ENCODE measurements around the gene KIAA1671. TPM values are rescaled to one million over a fixed set of nuclear protein-coding genes. Genes with fewer than 3 reads are reported as not detected.

The KIAA1671 gene
- total RNA-seq, 2 experiments from 2014 or later: 5.1 to 5.5 TPM

DNA sequence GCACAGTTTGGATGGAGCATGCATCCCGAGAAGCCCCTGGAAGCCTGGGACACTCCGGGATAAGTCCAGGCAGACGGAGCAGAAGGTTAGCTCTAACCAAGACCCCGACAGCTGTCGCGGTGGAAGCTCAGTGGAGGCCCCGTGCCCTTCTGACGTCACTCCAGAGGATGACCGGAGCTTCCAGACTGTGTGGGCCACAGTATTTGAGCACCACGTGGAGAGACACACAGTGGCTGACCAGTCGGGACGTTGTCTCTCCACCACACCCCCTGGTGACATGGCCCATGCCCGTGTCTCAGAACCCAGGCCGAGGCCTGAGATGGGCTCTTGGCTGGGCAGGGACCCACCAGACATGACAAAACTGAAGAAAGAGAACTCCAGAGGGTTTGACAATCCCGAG is 86.3 kb downstream of the KIAA1671 start:
- no peak overlapping the region for H3K4me3 Mint-ChIP-seq
- no peaks in the 10 kb centered on the region for H3K4me1 Mint-ChIP-seq (ENCODE audit: low read depth)
- H3K27me3 Mint-ChIP-seq (ENCODE audit: low read depth): peaks cover 3% of the 10 kb centered on the region
- ChIA-PET POLR2A (no interaction called here), CTCF (no interaction called here)
- H3K9me3 Mint-ChIP-seq (ENCODE audit: insufficient read depth): no peaks in the 10 kb centered on the region
- ATAC-seq (no peak), DNase-seq (no peak)
- no peak overlapping the region for H3K27ac Mint-ChIP-seq
- H3K36me3 Mint-ChIP-seq (ENCODE audit: low read depth): no peaks in the 10 kb centered on the region

DNA sequence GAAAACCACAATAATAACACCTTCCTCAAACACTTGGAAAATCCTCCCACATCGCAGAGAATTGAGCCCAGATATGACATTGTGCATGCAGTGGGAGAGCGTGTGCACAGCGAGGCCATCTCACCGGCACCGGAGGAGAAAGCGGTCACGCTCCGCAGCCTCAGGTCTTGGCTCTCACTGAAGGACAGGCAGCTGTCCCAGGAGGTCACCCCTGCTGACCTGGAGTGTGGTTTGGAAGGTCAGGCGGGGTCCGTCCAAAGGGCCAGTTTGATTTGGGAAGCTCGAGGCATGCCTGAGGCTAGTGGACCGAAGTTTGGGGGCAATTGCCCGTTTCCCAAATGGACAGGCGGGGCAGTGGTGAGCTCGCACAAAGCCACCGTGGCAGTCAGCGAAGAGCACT is 86.7 kb downstream of the KIAA1671 start:
- H3K4me3 Mint-ChIP-seq: no peak overlapping the region
- H3K27ac Mint-ChIP-seq: no peak overlapping the region
- ChIA-PET CTCF (no interaction called here), POLR2A (no interaction called here)
- ATAC-seq (no peak), DNase-seq (no peak)
- H3K4me1 Mint-ChIP-seq (ENCODE audit: low read depth): no peaks in the 10 kb centered on the region
- H3K27me3 Mint-ChIP-seq (ENCODE audit: low read depth): peaks cover 2% of the 10 kb centered on the region
- no peaks in the 10 kb centered on the region for H3K36me3 Mint-ChIP-seq (ENCODE audit: low read depth)
- H3K9me3 Mint-ChIP-seq (ENCODE audit: insufficient read depth): no peaks in the 10 kb centered on the region

DNA sequence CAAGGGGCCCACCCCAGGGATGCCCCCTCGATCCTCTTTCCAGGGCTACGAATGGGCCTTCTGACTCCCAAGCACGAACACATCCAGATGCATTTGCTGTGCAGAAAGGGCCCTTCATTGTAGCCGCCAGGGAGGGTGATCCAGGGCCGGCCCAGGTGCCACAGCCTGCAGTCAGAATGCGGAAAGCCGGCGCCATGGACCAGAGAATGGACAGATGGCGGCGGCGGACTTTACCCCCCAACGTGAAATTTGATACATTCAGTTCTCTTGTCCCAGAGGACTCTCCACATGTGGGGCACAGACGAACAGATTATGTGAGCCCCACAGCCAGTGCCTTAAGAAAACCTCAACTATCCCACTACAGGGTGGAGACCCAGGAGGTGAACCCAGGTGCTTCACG is 87.2 kb downstream of the KIAA1671 start:
- Mint-ChIP-seq H3K4me1 (ENCODE audit: low read depth) (no peaks in the 10 kb centered on the region), H3K4me3 (no peak overlapping the region), H3K9me3 (ENCODE audit: insufficient read depth) (no peaks in the 10 kb centered on the region), H3K36me3 (ENCODE audit: low read depth) (no peaks in the 10 kb centered on the region), H3K27me3 (ENCODE audit: low read depth) (no peaks in the 10 kb centered on the region), H3K27ac (no peak overlapping the region)
- ChIA-PET CTCF (interaction anchor here (0.9 kb wide), 1 partner anchor 9 kb away, joined by 3 read pairs; no protein-coding TSS in a partner anchor), POLR2A (no interaction called here)
- ATAC-seq (no peak), DNase-seq (no peak)

DNA sequence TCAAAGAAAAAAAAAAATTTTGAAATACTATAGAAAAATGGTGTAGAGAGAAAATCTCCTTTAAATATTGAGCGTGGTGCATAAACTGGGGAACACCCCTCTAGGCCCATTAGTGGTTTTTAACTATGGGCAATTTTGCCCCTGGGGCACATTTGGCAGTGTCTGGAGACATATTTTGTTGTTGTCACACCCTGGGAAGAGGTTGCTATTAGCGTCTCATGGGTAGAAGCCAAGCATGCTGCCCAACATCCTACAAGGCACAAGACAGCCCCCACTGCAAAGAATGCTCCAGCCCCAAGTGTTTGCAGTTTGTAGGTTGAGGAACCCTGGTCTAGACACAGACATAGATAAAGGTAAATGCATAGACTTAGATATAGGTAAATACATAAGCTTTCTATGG is 92.6 kb downstream of the KIAA1671 start:
- CTCF ChIA-PET: no interaction called here
- no peak for ATAC-seq
- POLR2A ChIA-PET: no interaction called here
- Mint-ChIP-seq H3K9me3 (ENCODE audit: insufficient read depth) (no peaks in the 10 kb centered on the region), H3K4me3 (no peak overlapping the region), H3K36me3 (ENCODE audit: low read depth) (no peaks in the 10 kb centered on the region), H3K27ac (no peak overlapping the region), H3K27me3 (ENCODE audit: low read depth) (no peaks in the 10 kb centered on the region), H3K4me1 (ENCODE audit: low read depth) (no peaks in the 10 kb centered on the region)
- no peak for DNase-seq

DNA sequence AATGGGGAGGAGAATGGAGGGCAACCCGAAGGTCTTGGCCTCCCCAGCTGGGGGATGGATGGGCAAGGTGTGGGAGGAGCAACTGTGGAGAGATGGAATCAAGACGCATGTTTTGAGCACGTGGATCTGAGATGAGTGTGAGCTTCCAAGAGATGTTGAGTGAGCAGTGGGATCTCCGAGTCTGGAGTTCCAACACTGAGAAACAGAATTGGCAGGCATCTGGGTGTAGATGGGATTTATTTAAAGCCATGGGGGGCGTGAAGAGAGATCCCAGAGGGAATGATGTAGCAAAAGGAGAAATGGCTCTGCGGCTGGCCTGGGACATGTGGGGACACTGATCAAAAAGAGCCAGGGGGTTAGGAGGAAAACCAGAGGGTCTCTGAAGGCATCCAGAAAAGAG is 95.6 kb downstream of the KIAA1671 start:
- peaks cover 4% of the 10 kb centered on the region for H3K36me3 Mint-ChIP-seq (ENCODE audit: low read depth)
- H3K4me3 Mint-ChIP-seq: no peak overlapping the region
- H3K4me1 Mint-ChIP-seq (ENCODE audit: low read depth): no peaks in the 10 kb centered on the region
- H3K9me3 Mint-ChIP-seq (ENCODE audit: insufficient read depth): peaks cover 7% of the 10 kb centered on the region
- CTCF ChIA-PET: interaction anchor here (0.7 to 5.8 kb wide), 12 partner anchors 9 to 573 kb away, joined by 3 to 111 read pairs (median 11); partner anchors contain the start of genes KIAA1671 and LHFPL7
- H3K27ac Mint-ChIP-seq: no peak overlapping the region
- ATAC-seq (no peak), DNase-seq (no peak)
- no peaks in the 10 kb centered on the region for H3K27me3 Mint-ChIP-seq (ENCODE audit: low read depth)
- POLR2A ChIA-PET: no interaction called here

DNA sequence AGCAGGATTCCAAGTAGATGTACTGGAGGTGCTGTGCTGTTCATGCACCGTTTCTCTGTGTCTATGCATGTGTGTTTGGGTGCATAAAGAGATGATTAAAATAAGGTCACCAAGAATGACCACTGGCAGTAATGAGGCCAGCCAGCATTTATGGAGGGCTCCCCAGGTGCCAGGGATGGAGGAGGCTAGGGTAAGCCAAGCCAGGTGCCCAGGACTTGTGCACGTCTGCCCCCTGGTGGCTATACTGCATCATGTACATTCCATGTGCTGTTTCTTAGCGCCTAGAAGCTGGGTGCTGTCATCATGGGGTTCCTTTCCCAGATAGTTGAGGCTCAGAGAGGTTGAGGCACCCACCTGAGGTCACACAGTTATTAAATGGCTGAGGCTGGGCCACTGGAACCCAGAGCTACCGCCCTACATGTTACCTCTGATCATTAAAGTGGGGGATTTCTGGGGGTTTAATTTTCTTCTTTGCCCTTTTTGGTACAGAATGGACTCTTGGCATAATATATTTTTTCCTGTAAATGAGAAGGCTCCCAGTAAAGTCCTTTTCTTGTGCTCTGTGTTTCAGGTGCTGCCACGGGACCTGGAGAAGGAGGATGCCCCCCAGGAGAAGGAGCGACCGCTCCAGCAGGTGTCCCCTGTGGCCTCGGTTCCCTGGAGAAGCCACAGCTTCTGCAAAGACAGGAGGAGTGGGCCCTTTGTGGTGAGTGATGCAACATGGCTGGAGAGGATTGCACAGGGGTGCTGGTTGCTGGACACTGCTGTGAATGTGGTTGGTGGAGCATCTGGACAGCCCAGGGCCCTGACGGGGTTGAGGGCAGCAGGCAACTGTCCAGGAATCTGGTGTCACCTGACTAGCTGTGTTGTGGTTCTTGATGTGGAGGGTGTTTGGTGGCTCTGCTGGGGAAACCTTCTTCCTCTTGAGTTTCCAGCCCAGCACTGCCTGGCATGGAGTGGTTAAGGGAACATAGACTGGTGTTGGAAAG is 96.4 kb downstream of the KIAA1671 start:
- Mint-ChIP-seq H3K27ac (no peak overlapping the region), H3K27me3 (ENCODE audit: low read depth) (no peaks in the 10 kb centered on the region), H3K4me3 (no peak overlapping the region), H3K9me3 (ENCODE audit: insufficient read depth) (peaks cover 7% of the 10 kb centered on the region), H3K36me3 (ENCODE audit: low read depth) (peaks cover 4% of the 10 kb centered on the region), H3K4me1 (ENCODE audit: low read depth) (no peaks in the 10 kb centered on the region)
- peak; percentile 98 for ATAC-seq
- DNase-seq: peak; percentile 83
- CTCF ChIA-PET: interaction anchor here (0.6 to 5.8 kb wide), 24 partner anchors 8 to 574 kb away, joined by 3 to 111 read pairs (median 4); partner anchors contain the start of genes KIAA1671 and LHFPL7
- POLR2A ChIA-PET: no interaction called here

DNA sequence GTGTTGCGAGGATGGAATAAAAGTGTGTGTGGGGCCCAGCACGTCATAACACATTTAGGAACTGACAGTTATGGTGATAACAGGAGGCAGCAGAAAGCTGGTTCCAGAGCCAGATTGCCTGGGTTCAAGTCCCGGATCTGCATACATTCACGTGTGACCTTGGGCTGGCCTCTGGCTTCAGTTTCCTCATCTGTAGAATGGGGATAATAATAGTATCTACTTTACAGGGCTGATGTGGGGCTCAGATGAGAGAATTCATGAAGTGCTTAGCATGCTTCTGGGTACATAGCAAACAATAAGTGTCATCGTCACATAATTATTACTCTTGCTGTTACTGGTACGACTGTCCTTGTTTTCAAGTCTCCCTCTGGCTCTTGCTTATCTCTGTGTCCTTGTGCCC is 97.3 kb downstream of the KIAA1671 start:
- DNase-seq: no peak
- ChIA-PET CTCF (interaction anchor here (0.9 to 5.8 kb wide), 12 partner anchors 14 to 281 kb away, joined by 3 to 111 read pairs (median 5); partner anchors contain the start of genes KIAA1671 and LHFPL7), POLR2A (no interaction called here)
- Mint-ChIP-seq H3K4me1 (ENCODE audit: low read depth) (peaks cover 5% of the 10 kb centered on the region), H3K9me3 (ENCODE audit: insufficient read depth) (peaks cover 7% of the 10 kb centered on the region), H3K36me3 (ENCODE audit: low read depth) (peaks cover 4% of the 10 kb centered on the region), H3K27ac (no peak overlapping the region), H3K4me3 (no peak overlapping the region), H3K27me3 (ENCODE audit: low read depth) (no peaks in the 10 kb centered on the region)
- no peak for ATAC-seq

DNA sequence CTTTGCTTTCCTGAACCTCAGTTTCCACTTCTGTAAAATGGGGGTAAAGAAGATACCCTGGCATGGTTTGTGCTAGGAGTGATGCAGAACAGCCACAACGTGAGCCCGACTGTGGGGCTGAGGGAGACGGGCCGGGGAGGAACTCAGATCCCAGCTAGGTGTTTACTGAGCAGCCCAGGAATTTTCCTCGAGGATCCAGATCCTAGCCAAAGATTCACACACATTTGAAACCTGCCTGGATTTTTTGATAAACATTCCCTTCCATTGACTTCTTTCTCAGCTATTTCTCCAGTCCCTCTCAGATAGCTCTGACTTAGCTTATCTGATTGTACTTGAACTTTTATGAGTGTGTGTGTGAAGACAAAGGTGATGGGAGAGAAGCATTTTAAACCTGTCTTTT is 98.0 kb downstream of the KIAA1671 start:
- ChIA-PET POLR2A (interaction anchor here (0.7 kb wide), 1 partner anchor 104 kb away, joined by 4 read pairs; the partner anchor contains the start of gene LHFPL7), CTCF (interaction anchor here (0.8 to 5.8 kb wide), 10 partner anchors 10 to 123 kb away, joined by 3 to 111 read pairs (median 3); partner anchors contain the start of genes KIAA1671 and LHFPL7)
- DNase-seq (no peak), ATAC-seq (no peak)
- Mint-ChIP-seq H3K36me3 (ENCODE audit: low read depth) (peaks cover 4% of the 10 kb centered on the region), H3K9me3 (ENCODE audit: insufficient read depth) (peaks cover 7% of the 10 kb centered on the region), H3K27me3 (ENCODE audit: low read depth) (no peaks in the 10 kb centered on the region), H3K4me1 (ENCODE audit: low read depth) (peaks cover 10% of the 10 kb centered on the region), H3K27ac (no peak overlapping the region), H3K4me3 (no peak overlapping the region)

DNA sequence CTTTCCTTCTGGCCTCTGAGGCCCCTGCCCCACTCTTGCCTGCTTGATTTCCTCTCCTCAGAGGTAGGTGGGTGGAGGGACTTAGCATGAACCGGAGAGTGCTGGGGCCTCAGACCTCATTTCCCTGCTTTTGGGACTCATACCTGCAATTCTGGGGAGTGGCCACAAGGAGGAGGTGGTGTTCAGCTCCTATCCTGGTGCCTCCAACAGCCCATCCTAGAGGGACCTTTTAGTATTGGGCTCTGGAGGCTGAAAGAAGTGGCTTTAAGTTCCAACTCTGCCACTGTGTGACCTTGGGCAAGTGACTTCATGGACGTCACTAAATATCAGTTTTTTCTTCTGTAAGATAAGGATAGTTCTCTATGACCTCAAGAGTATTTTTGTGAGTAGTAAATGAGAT is 98.6 kb downstream of the KIAA1671 start:
- ChIA-PET POLR2A (no interaction called here), CTCF (interaction anchor here (0.8 to 5.8 kb wide), 10 partner anchors 9 to 123 kb away, joined by 3 to 111 read pairs (median 4); partner anchors contain the start of genes KIAA1671 and LHFPL7)
- DNase-seq (peak; percentile 26), ATAC-seq (no peak)
- Mint-ChIP-seq H3K4me1 (ENCODE audit: low read depth) (peaks cover 10% of the 10 kb centered on the region), H3K9me3 (ENCODE audit: insufficient read depth) (peaks cover 7% of the 10 kb centered on the region), H3K36me3 (ENCODE audit: low read depth) (peaks cover 4% of the 10 kb centered on the region), H3K27me3 (ENCODE audit: low read depth) (no peaks in the 10 kb centered on the region), H3K27ac (no peak overlapping the region), H3K4me3 (no peak overlapping the region)

DNA sequence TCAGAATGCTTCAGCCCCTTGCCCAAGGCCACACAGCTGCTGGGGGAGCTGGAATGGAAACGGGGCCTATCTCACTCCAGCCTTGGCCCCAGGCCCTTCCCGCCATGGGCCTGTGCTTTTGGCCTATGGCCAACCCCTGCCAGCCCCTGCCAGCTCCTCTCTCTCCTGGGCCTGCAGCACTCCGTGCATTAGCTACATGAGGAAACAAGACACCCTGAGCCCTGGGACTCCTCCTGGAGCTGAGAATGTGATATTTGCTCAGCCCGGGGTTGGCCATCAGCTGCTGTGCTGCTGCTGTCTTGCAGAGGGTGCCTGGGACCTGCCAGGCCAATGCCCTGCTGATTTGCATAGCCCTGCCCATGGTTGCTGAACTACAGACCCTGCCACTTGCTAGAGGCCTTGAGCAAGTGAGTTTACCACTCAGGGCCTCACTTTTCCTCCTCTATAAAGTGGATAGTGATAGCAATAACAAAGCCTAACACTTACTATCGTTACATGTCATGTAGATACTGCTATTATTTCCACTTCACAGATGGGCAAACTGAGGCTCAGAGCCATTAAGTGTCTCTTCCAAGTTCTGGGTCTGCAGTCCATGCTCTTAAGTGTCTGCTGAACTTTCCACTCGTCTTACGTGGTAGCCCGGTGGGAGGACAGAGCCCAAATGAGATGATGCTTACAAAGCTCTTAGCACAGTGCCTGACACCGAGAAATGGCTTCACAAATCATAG is 99.6 kb downstream of the KIAA1671 start:
- H3K27ac Mint-ChIP-seq: no peak overlapping the region
- peaks cover 16% of the 10 kb centered on the region for H3K4me1 Mint-ChIP-seq (ENCODE audit: low read depth)
- H3K9me3 Mint-ChIP-seq (ENCODE audit: insufficient read depth): peaks cover 7% of the 10 kb centered on the region
- no peak for DNase-seq
- ChIA-PET POLR2A (no interaction called here), CTCF (interaction anchor here (1.3 to 5.8 kb wide), 5 partner anchors 17 to 105 kb away, joined by 3 to 111 read pairs (median 5); partner anchors contain the start of genes KIAA1671 and LHFPL7)
- no peak overlapping the region for H3K4me3 Mint-ChIP-seq
- ATAC-seq: no peak
- peaks cover 4% of the 10 kb centered on the region for H3K36me3 Mint-ChIP-seq (ENCODE audit: low read depth)
- H3K27me3 Mint-ChIP-seq (ENCODE audit: low read depth): no peaks in the 10 kb centered on the region

DNA sequence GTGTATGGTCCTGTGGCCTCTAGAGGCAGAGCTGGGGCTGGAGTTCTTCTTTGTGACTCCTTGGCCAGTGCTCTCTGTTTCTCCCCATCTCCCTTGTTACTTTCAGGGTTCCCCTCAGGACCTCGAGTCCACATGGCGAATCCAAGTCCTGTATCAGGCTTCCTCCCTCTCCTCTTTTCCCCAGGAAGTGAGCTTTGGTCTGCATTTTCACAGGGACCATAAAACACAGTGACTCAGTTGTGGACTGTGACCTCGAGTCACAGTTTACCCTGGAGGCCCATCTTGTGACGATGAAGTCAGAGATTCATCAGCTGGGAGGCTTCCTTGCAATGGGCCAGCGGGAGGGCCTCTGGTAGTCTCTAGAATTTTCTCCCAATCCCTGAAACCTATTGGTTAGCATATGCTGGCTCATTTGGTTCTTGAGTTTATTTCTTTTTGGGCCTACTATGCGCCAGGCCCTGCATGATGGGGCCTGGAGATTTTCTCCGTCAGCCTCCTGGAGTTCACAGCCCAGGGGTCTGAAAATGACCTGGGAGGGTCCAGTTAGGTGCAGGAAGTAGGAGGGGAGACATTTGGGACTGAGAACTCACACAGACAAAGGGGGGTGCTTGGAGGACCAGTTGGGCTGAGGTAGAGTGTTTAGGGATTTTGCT is 100.8 kb downstream of the KIAA1671 start:
- Mint-ChIP-seq H3K36me3 (ENCODE audit: low read depth) (peaks cover 4% of the 10 kb centered on the region), H3K27me3 (ENCODE audit: low read depth) (no peaks in the 10 kb centered on the region), H3K9me3 (ENCODE audit: insufficient read depth) (peaks cover 7% of the 10 kb centered on the region), H3K27ac (no peak overlapping the region), H3K4me1 (ENCODE audit: low read depth) (peaks cover 18% of the 10 kb centered on the region), H3K4me3 (no peak overlapping the region)
- CTCF ChIA-PET: interaction anchor here (1.2 to 4.9 kb wide), 6 partner anchors 16 to 116 kb away, joined by 3 to 23 read pairs (median 6); no protein-coding TSS in a partner anchor
- no peak for DNase-seq
- ATAC-seq: no peak
- POLR2A ChIA-PET: interaction anchor here (1.2 to 1.3 kb wide), 2 partner anchors 15 to 17 kb away, joined by 3 to 4 read pairs; no protein-coding TSS in a partner anchor

Data from activated CD8-positive, alpha-beta T cell treated with anti-CD3 and anti-CD28 coated beads, Interleukin-2, amount 10 ng/mL, durations not matched to agents 7 days and 5 days (primary cell).